OCI-LY3 (cell line): ENCODE results near the gene ZFAND2A.

ENCODE experiments used
- H2AFZ ChIP-seq: fragments of 200-600, 300-600 bp; shearing (Covaris generic); 2 replicates; pipeline ENCODE4 v1.6.0; 2014; ENCODE audit warnings: antibody characterized with exemption, low read depth, low read length
- H3K27ac ChIP-seq: fragments of 200-600, 300-600 bp; sonication (generic); 2 replicates; pipeline ENCODE4 v1.5.1; 2014; ENCODE audit warnings: mild to moderate bottlenecking, low read length, moderate library complexity, mixed read lengths
- H3K27me3 ChIP-seq: fragments of 200-600, 300-600 bp; sonication (generic); 2 replicates; pipeline ENCODE4 v1.6.1; 2014; ENCODE audit warnings: low read depth, low read length, mixed read lengths
- H3K36me3 ChIP-seq: fragments of 200-600, 300-600 bp; sonication (generic); replicated peaks from 2 replicates; pipeline ENCODE3; 2014; ENCODE audit warnings: low read depth, low read length, mixed read lengths
- H3K4me1 ChIP-seq: fragments of 300-600, 200-600 bp; sonication (generic); 2 replicates; pipeline ENCODE4 v1.6.1; 2014; ENCODE audit warnings: low read length, mixed read lengths
- H3K4me2 ChIP-seq: fragments of 200-600, 300-600 bp; sonication (generic); 2 replicates; pipeline ENCODE4 v1.6.1; 2014; ENCODE audit warnings: low read length, mixed read lengths
- H3K4me3 ChIP-seq: fragments of 300-600, 200-600 bp; sonication (generic); 2 replicates; pipeline ENCODE4 v1.5.1; 2014; ENCODE audit warnings: antibody characterized with exemption, mild to moderate bottlenecking, low read length, moderate library complexity
- H3K79me2 ChIP-seq: fragments of 300-600, 200-600 bp; shearing (Covaris generic); 2 replicates; pipeline ENCODE4 v1.6.1; 2014; ENCODE audit warnings: mild to moderate bottlenecking, low read length, mixed read lengths
- H3K9ac ChIP-seq: fragments of 300-600, 200-600 bp; shearing (Covaris generic); 2 replicates; pipeline ENCODE4 v1.6.0; 2014; ENCODE audit warnings: mild to moderate bottlenecking, low read length, moderate library complexity
- H3K9me3 ChIP-seq: fragments of 200-600, 300-600 bp; shearing (Covaris generic); 2 replicates; pipeline ENCODE4 v1.6.1; 2014; ENCODE audit warnings: low read length, mixed read lengths; ENCODE audit not compliant: insufficient read depth
- H4K20me1 ChIP-seq: fragments of 200-600, 300-600 bp; sonication (generic); 2 replicates; pipeline ENCODE4 v1.6.1; 2016; ENCODE audit warnings: low read length, mixed read lengths; ENCODE audit not compliant: insufficient read depth
- CTCF ChIP-seq: fragments of 200-600, 300-600 bp; sonication (generic); IDR thresholded peaks from 2 replicates; pipeline ENCODE4 v1.5.1; 2014; ENCODE audit warnings: antibody characterized with exemption, low read length, low read depth
- EZH2phosphoT487 ChIP-seq: fragments of 200-600 bp; shearing (Covaris generic); IDR thresholded peaks from 2 replicates; pipeline ENCODE4 v1.6.1; 2018; ENCODE audit warnings: antibody characterized with exemption, mixed run types, low read depth

Gene ZFAND2A

DNA sequence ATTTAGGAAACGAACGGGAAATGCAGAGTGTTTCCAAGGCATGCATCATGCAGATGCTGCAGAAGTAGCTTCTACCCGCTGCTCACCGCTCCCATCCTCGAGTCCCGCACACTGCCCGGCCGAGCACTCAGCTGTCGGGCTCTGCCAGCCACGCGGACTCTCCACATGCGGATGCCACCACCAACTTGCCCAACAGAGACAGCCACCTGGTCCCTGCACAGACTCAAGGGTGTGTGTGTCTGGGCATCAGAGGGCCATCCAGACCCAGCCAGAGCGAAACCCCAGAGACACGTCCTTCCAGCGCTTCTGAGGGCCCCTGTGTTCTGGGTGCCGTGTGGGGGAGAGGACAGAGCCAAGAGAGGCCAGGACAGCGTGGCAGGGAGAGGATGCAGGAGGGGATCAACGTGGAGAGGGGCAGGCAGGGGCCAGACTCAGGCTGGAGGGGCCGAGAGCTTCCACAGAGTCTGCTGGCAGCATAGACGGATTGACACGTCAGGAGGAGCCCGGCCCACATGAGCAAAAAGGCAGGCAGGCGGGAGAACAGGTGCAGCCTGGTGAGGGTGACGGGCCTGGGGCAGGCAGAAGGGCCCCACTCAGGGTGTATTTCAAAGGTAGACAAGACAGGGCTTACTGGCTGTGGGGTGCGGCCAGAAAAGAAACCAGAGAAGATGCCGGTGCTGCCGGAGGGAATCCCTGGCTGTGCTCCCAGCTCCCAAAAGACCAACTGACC lies 53.8 kb downstream of the ZFAND2A start:
- Histone ChIP-seq H3K4me3 (peak overlapping the region; percentile 62), H2AFZ (no peak overlapping the region), H3K27me3 (no peaks in the 10 kb centered on the region), H3K4me1 (peaks cover 62% of the 10 kb centered on the region), H3K4me2 (peak overlapping the region; percentile 80), H3K27ac (peak overlapping the region; percentile 91), H4K20me1 (0 out of 2 replicates have a peak, but pooled peaks cover 4% of the 10 kb centered on the region), H3K79me2 (peaks cover 44% of the 10 kb centered on the region), H3K9me3 (no peaks in the 10 kb centered on the region), H3K36me3 (peaks cover 8% of the 10 kb centered on the region), H3K9ac (peak overlapping the region; percentile 47)
- TF ChIP-seq CTCF: no peak
- no peak for TF ChIP-seq EZH2phosphoT487

- Histone ChIP-seq H3K9me3 (no peaks in the 10 kb centered on the region), H3K4me2 (peak overlapping the region; percentile 80), H3K27ac (peak overlapping the region; percentile 91)
These were observed 54.8 kb downstream of the ZFAND2A start for GRCh38 chr7:1105189-1105588.

DNA sequence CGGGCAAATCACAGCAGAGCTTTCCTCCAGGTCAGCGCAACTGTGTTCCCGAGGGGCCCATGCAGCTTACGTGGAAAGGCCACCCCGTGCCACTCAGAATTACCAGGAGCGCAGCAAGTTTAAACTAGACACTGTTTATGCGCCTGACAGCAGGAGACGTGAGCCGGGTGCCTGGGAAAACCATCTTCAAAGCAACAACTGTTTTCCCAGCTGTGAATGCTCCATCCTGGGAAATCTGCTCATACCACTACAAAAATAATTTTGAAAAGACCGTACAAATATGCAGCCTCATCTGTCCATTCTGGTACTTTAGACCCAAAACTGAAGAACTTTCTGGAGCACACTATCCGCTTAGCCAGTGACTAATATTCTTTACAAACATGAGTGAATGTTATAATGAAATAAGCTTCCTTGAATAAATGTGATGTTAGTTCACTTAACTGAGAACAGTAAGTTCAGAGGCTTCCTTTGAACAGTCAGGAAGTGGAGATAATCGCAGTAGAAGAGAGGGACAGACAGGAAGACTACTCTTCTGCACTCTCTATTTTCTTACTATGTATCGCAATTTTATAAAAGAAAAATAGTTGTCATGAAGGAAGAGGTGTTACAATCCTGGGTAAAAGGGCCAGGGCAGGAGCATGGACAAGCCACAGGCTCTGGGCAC lies 55.3 kb downstream of the ZFAND2A start:
- no peak for TF ChIP-seq EZH2phosphoT487
- TF ChIP-seq CTCF: no peak
- Histone ChIP-seq H3K4me1 (peaks cover 75% of the 10 kb centered on the region), H3K79me2 (peaks cover 44% of the 10 kb centered on the region), H3K9ac (peak overlapping the region; percentile 39), H3K27me3 (no peaks in the 10 kb centered on the region), H4K20me1 (0 out of 2 replicates have a peak, but pooled peaks cover 4% of the 10 kb centered on the region), H3K27ac (peak overlapping the region; percentile 91), H3K4me3 (peak overlapping the region; percentile 62), H3K9me3 (no peaks in the 10 kb centered on the region), H2AFZ (no peak overlapping the region), H3K36me3 (peaks cover 11% of the 10 kb centered on the region), H3K4me2 (peak overlapping the region; percentile 80)

More at GRCh38 chr7:1105189-1105588, 54.8 kb downstream of the ZFAND2A start:
- H3K9ac ChIP-seq: peak overlapping the region; percentile 47
- H3K36me3 ChIP-seq: peaks cover 8% of the 10 kb centered on the region
- TF ChIP-seq EZH2phosphoT487 (no peak), CTCF (no peak)
- no peak overlapping the region for H2AFZ ChIP-seq
- peak overlapping the region; percentile 62 for H3K4me3 ChIP-seq
- no peaks in the 10 kb centered on the region for H3K27me3 ChIP-seq
- 0 out of 2 replicates have a peak, but pooled peaks cover 4% of the 10 kb centered on the region for H4K20me1 ChIP-seq
- H3K79me2 ChIP-seq: peaks cover 44% of the 10 kb centered on the region
- H3K4me1 ChIP-seq: peaks cover 72% of the 10 kb centered on the region

DNA sequence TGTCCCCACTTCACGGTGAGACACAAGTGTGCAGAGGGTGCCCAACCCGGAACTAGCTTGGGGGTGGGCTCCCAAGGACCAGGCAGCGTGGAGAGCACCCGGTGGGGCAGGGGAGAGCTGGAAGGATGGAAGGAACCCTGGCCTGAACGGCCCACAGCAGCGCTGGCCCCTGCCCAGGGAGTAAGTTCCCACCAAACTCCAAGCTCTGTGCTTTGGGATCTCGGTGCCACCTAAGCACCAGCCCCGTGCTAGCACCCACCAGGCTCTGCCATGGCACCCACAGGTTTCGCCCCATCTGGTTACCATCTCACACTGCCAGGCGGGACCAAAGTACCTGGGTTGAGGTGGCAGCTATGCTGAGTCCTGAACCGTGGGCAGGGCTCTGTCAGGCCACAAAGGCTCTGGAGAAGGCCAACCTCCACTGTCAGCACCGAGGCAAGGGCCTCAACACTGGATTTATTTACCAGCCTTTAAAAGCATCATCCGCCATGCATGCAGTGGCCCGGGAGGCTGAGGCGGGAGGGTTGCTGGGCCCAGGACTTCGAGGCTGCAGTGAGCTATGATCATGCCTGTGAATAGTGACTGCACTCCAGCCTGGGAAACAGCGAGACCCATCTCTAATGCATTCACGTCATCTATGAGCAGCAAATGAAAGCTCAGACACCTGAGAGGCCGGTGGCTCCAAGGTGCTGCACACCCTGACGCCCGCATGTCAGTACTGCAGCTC lies 56.0 kb downstream of the ZFAND2A start:
- Histone ChIP-seq H3K27me3 (no peaks in the 10 kb centered on the region), H3K9me3 (no peaks in the 10 kb centered on the region), H3K27ac (peak overlapping the region; percentile 91), H3K4me2 (peak overlapping the region; percentile 80), H3K36me3 (peaks cover 18% of the 10 kb centered on the region), H3K4me1 (peaks cover 75% of the 10 kb centered on the region), H2AFZ (no peak overlapping the region), H3K9ac (peak overlapping the region; percentile 67), H3K4me3 (peak overlapping the region; percentile 62), H3K79me2 (peaks cover 44% of the 10 kb centered on the region), H4K20me1 (0 out of 2 replicates have a peak, but pooled peaks cover 4% of the 10 kb centered on the region)
- no peak for TF ChIP-seq CTCF
- TF ChIP-seq EZH2phosphoT487: no peak
